B cell (primary cell): ENCODE data around the gene SH3GL1. TPM values are rescaled to one million over a fixed set of nuclear protein-coding genes. Genes with fewer than 3 reads are reported as not detected.

Experiments
- ATAC-seq: fragments of 200-7000 bp; cut with Tn5 transposase; one replicate; pipeline ENCODE4 v1.10.0; 2021; ENCODE audit warnings: low read depth, mild to moderate bottlenecking, moderate number of reproducible peaks, moderate library complexity
- CTCF ChIA-PET: fragments of 350-600 bp; sonication (Branson Sonifier 250); formaldehyde crosslinking; loops from one replicate; lab custom pipeline; 2021; ENCODE audit warnings: antibody characterized with exemption, inconsistent platforms; lab: Charles Lee
- POLR2A ChIA-PET: fragments of 350-600 bp; sonication (Branson Sonifier 250); formaldehyde crosslinking; loops from one replicate; lab custom pipeline; 2021; ENCODE audit warnings: antibody characterized with exemption; lab: Charles Lee
- DNase-seq: peaks from one replicate; pipeline ENCODE4 v3.0.0; 2013
- H2AFZ ChIP-seq: 2 replicates; pipeline ENCODE4 v1.6.1; 2012; ENCODE audit warnings: mild to moderate bottlenecking, low read depth, low read length; ENCODE audit not compliant: insufficient read depth, poor library complexity, severe bottlenecking
- H3K27ac ChIP-seq, 2 donors: 1 replicate in 1 of 2; 2 replicates in 1 of 2; pipeline ENCODE4 v1.5.1; 2012 to 2013; ENCODE audit warnings: low read length in 2 of 2, mild to moderate bottlenecking in 2 of 2, moderate library complexity in 1 of 2
- H3K27me3 ChIP-seq, 4 experiments: fragments of 200-600 bp in 1 of 4; sonication (generic) in 1 of 4; replicated peaks in 1 of 4; 1 replicate in 2 of 4; 2 replicates in 2 of 4; pipeline versions ENCODE4 v1.6.1 to v1.7.0; 2013 to 2016; ENCODE audit warnings: low read length in 3 of 4, mild to moderate bottlenecking in 2 of 4, mixed read lengths in 1 of 4, moderate library complexity in 1 of 4; ENCODE audit not compliant: insufficient read depth in 4 of 4, control insufficient read depth in 3 of 4; ENCODE audit errors: control extremely low read depth in 1 of 4
- H3K36me3 ChIP-seq, 2 experiments: replicated peaks in 1 of 2; 1 replicate in 1 of 2; 2 replicates in 1 of 2; pipeline versions ENCODE4 v1.6.1 to v1.7.1; 2013; ENCODE audit warnings: low read length in 1 of 2; ENCODE audit not compliant: insufficient read depth in 2 of 2, control insufficient read depth in 1 of 2; ENCODE audit errors: control extremely low read depth in 1 of 2, extremely low read depth in 1 of 2
- H3K4me1 ChIP-seq, 2 donors: fragments of 200-600 bp in 1 of 2; sonication (generic) in 1 of 2; 1 replicate in 1 of 2; 2 replicates in 1 of 2; pipeline versions ENCODE4 v1.5.1 to v1.6.1; 2013 to 2017; ENCODE audit warnings: low read length in 2 of 2; ENCODE audit not compliant: control insufficient read depth in 2 of 2, insufficient read depth in 2 of 2
- H3K4me2 ChIP-seq: replicated peaks from 2 replicates; pipeline ENCODE3; 2012; ENCODE audit warnings: mild to moderate bottlenecking, low read depth, low read length; ENCODE audit not compliant: poor library complexity, severe bottlenecking
- H3K4me3 ChIP-seq, 5 experiments: fragments of 200-600 bp in 1 of 5; sonication (generic) in 1 of 5; 1 replicate in 3 of 5; 2 replicates in 2 of 5; pipeline versions ENCODE4 v1.5.1 to v1.7.0; 2011 to 2016; ENCODE audit warnings: low read length in 4 of 5, mild to moderate bottlenecking in 4 of 5, low read depth in 2 of 5, control low read depth in 1 of 5, moderate library complexity in 1 of 5; ENCODE audit not compliant: insufficient read depth in 1 of 5; ENCODE audit errors: control extremely low read depth in 1 of 5, extremely low read depth in 1 of 5
- H3K79me2 ChIP-seq: fragments of 200-600 bp; sonication (generic); one replicate; pipeline ENCODE4 v1.6.0; 2016; ENCODE audit warnings: low read length; ENCODE audit not compliant: control insufficient read depth, insufficient read depth
- H3K9ac ChIP-seq: fragments of 200-600 bp; sonication (generic); 2 replicates; pipeline ENCODE4 v1.6.1; 2017; ENCODE audit warnings: mild to moderate bottlenecking, low read length, moderate library complexity
- H3K9me3 ChIP-seq, 3 donors: one replicate each; pipeline versions ENCODE4 v1.6.1 to v1.7.1; 2013; ENCODE audit warnings: low read length in 2 of 3; ENCODE audit not compliant: control insufficient read depth in 2 of 3, insufficient read depth in 1 of 3; ENCODE audit errors: control extremely low read depth in 1 of 3
- H4K20me1 ChIP-seq: 2 replicates; pipeline ENCODE4 v1.6.0; 2012; ENCODE audit warnings: mild to moderate bottlenecking, low read length; ENCODE audit not compliant: insufficient read depth, control insufficient read depth, poor library complexity, severe bottlenecking
- H3K27ac Mint-ChIP-seq: one replicate; pipeline ENCODE4 v1.8.0; 2021; ENCODE audit warnings: mixed read lengths
- H3K27me3 Mint-ChIP-seq: one replicate; pipeline ENCODE4 v1.8.0; 2021; ENCODE audit warnings: mixed read lengths
- H3K4me1 Mint-ChIP-seq: one replicate; pipeline ENCODE4 v1.8.0; 2021; ENCODE audit warnings: mixed read lengths
- H3K4me3 Mint-ChIP-seq: one replicate; pipeline ENCODE4 v1.8.0; 2021; ENCODE audit warnings: mixed read lengths
- H3K9me3 Mint-ChIP-seq: one replicate; pipeline ENCODE4 v1.8.0; 2022; ENCODE audit warnings: mixed read lengths; ENCODE audit not compliant: insufficient read depth
- CTCF ChIP-seq: fragments of 200-600 bp; IDR thresholded peaks from one replicate; pipeline ENCODE4 v1.8.0; 2022; ENCODE audit warnings: antibody characterized with exemption, mild to moderate bottlenecking
- EZH2 ChIP-seq: IDR thresholded peaks from 2 replicates; pipeline ENCODE4 v1.6.1; 2012; ENCODE audit warnings: borderline replicate concordance, low read depth, mild to moderate bottlenecking, moderate library complexity, low read length; ENCODE audit not compliant: insufficient read depth, poor library complexity, severe bottlenecking
- WGBS: methylation state at CpG from one replicate; pipeline ENCODE4 v1.1.5; 2013; ENCODE audit warnings: missing lambda C conversion rate; ENCODE audit not compliant: insufficient coverage; 5-methylcytosine and 5-hydroxymethylcytosine counted together
- intact Hi-C: fragments of 100-400 bp; cut with micrococcal nuclease; formaldehyde crosslinking; loops from one replicate; pipeline ENCODE4 v1.10.0; 2022
- polyA plus RNA-seq: library from polyadenylated mRNA; depleted of rRNA; stranded (reverse); fragments of >200 nt; gene quantifications from 2 replicates; pipeline ENCODE4 v1.2.3, GENCODE V29; 2012
- total RNA-seq, 2 donors: library from RNA; stranded (reverse); fragments of 120-200 nt in 1 of 2; gene quantifications; 1 replicate in 1 of 2; 2 replicates in 1 of 2; pipeline versions ENCODE4 v1.2.3 to v1.2.4, GENCODE V29; 2013 to 2022

SH3GL1 gene
- total and polyA plus RNA-seq, 2 donors (not counting 1 experiment from before 2014, with no cell fraction given), result 37.2 to 42.4 TPM

GRCh38 chr19:4343370-4344307 is 56.7 kb downstream of the SH3GL1 start, which contains the start of gene MPND:
TSS of gene MPND (plus strand) at chr19:4343562. CDS start at chr19:4343594, 32 bp downstream.
- peak within 1 kb of the TSS; percentile 64 to 82 for H3K27ac ChIP-seq
- H3K4me3 Mint-ChIP-seq, result peak within 1 kb of the TSS; percentile 90
- peaks cover 20% of the 10 kb centered on the region for H3K4me1 Mint-ChIP-seq

More at GRCh38 chr19:4343370-4344307, 56.7 kb downstream of the SH3GL1 start, which contains the start of gene MPND:
- Histone ChIP-seq H4K20me1 (no peaks in the 10 kb centered on the region), H3K79me2 (peaks cover 9% of the 10 kb centered on the region), H2AFZ (peak within 1 kb of the TSS; percentile 92), H3K4me2 (peak within 1 kb of the TSS; percentile 91), H3K27me3 (no peaks in the 10 kb centered on the region), H3K4me1 (peaks cover 8 to 24% of the 10 kb centered on the region in 2 donors), H3K9ac (peak within 1 kb of the TSS; percentile 68), H3K9me3 (no peaks in the 10 kb centered on the region), H3K36me3 (peaks cover 0 to 4% of the 10 kb centered on the region in 2 experiments), H3K4me3 (peak within 1 kb of the TSS; percentile 63 to 89 (median 81))
- TF ChIP-seq EZH2 (no peak), CTCF (no peak)
- no peaks in the 10 kb centered on the region for H3K27me3 Mint-ChIP-seq
- 6% methylated on average over 100 of the region's 101 CpGs for WGBS
- ChIA-PET CTCF (interaction anchor here (0.6 to 3.2 kb wide), 10 partner anchors 9 to 1231 kb away, joined by 3 to 32 read pairs (median 4); partner anchors contain the start of genes CHAF1A and SH3GL1), POLR2A (interaction anchor here (0.8 to 2.0 kb wide), 10 partner anchors 9 to 1308 kb away, joined by 3 to 11 read pairs (median 3); partner anchors contain the start of genes CHAF1A, HDGFL2 and SH3GL1)
- H3K27ac Mint-ChIP-seq, result peak within 1 kb of the TSS; percentile 69
- ATAC-seq (peak; percentile 71), DNase-seq (peak; percentile 90)
- intact Hi-C loops, result loop anchor here (1.0 to 2.0 kb wide), 4 partner anchors 25 to 128 kb away; partner anchors contain the start of genes SH3GL1 and UBXN6
- no peaks in the 10 kb centered on the region for H3K9me3 Mint-ChIP-seq
